ENCODE data around the gene TMEM184B. TPM values are rescaled to one million over a fixed set of nuclear protein-coding genes. Genes with fewer than 3 reads are reported as not detected.
A peak's percentile ranks its signal among the peaks of the same experiment; 100 is the strongest.

Gene TMEM184B
- polyA plus RNA-seq, 1 donor: 71.7 TPM

DNA sequence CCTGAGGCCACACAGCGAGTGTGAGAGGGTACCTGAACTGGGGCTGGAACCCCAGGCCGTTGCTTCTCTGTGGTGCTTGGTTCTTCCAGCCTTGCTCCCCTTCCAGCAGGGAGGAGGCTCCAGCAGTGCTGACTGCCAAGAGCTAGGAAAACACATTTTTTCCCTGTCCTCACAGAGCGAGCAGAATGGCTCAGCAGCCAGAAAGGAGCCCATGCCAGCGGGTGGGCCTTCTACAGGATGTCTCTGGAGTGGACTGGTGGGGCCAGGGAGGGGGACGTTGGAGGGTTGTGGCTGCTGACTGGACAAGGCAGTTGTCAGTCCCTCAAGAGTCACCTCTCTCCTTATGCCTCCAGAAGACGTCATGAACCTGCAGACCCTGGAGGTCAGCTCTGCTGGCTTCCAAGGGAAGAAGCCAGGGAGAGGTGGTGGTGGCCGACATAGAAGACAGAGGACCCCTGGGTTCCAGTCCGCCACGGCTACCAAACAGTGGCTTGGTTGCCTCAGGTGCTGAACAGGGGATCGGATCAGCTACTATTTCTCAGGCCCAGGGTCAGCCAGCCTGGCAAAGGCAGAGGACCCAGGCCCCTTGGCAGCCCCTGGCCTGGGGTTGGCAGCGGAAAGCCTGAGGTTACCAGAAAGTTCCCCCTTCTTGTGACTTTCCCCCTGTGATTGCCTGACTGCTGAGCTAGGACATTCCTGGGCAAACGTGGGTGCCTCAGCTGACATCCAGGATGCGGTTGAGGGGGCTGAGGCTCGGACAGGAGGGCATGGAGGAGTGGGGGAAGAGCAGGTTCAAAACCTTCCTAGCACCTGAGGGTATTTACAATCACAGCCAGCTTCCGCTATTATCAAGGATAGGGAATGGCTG lies 67.3 kb downstream of the TMEM184B start:
- DNase-seq (ENCODE audit: low read depth): peak; percentile 73

DNA sequence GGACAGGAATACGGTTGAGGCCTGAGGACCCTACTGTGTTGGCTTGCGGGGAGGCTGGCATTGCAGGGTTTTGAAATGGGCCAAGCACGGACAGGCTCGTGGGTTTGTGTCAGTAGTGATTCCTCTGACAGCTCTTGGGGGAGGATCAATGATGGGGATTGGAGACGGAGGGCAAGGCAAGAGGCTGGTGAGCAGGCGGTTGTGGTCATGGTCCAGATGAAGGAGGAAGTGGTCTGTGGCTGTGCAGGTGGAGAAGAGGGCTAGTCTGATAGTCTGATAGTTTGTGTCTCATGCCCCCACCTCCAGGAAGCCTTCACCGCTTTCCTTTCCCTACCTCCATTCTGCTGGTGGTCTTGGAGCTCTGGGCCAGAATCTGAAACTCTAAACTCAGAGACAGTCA lies 68.0 kb downstream of the TMEM184B start:
- DNase-seq (ENCODE audit: low read depth): no peak

DNA sequence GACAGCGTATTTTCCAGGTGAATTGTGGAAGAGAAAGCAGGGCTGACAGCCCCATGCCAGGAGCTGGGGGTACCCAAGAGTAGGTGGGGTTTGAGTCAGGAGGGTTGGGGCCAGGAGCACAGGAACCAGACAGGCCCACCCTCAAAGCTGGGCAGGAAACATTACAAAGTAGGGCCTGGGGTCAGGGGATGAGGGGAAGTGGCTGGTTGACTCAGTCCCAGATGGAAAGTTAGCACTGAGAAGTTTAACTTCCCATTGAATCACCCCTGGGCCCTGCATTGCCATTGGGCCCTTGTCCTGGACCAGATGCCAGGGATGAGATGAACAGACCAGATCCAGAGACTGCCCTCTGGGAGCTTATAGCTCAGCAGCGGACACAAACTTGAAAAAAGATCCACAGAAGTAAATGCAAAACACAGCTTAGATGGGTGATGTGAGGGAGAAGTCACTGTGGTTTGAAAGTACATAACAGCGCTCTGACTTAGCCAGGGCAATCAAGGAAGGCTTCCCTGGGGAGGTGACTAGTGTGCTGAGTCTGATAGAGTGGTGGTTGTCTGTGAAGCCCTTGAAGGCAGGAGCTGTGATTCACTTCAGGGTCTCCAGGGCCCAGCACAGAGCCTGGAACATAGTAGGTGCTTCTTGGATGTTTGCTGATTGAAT lies 68.8 kb downstream of the TMEM184B start:
- no peak for DNase-seq (ENCODE audit: low read depth)

DNA sequence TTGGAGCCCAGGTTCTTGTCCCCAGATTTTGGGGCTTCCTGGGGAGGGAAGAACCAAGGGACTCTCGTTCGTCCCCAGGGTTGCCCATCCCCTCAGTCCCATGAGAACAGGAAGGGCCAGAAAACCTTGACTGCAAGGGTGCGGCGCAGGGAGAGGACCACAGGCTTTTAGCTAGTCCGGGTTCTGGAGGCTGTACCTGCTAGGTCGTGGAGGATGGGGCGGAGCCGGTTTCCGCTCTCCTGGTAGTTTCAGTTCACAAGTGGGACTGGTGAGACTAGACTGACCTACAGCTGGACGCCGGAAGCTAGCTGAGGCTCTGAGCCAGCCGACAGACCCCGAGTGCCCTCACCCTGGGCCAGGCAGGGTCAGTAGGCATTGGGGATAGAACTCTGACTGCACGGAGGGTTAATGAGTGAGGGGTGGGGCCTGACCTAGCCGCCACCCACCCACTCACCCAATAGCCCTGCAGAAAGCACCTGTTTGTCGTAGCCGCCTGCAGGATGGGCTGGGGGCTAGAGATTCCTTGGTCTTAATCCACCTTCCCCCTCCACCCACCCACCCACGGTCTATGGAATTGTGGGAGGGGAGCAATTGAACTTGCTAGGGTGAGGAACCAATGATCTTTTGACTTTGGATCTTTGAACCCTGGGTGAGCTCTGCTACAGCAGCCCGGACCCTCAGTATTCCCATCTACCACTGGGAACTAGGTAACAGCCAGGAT lies 69.6 kb downstream of the TMEM184B start:
- no peak for DNase-seq (ENCODE audit: low read depth)

DNA sequence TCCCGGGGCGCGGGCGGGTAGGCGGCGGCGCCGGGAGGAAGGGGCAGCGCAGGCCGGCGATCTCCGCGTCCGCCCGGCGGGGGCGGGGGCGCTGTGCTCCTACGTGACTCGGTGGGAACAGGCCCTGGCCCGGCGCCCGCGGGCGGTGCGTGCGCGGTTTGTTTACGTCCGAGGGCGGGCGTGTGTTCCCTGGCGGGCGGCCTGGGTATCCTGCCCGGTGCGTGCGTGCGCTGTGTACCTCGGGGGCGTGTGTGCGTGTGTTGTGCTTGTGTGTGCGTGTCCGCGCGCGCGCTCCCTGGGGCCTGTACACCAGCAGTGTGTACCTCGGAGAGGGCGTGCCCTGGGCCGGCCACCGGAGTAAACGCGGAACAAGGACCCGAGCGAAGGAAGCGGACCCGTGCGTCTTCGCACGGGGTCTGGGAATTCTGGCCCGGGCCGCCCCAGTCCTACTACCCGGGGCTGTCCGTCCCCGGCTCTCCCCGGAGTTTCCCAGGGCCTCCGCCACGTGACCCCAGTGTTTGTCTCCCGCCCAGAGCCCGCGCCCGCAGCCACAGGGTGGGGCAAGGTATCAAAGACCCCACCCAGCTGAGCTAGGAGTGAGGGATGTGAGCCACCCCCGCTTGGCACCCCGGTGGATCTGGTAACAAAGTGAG lies 70.2 kb downstream of the TMEM184B start:
- DNase-seq (ENCODE audit: low read depth): peak; percentile 45

DNA sequence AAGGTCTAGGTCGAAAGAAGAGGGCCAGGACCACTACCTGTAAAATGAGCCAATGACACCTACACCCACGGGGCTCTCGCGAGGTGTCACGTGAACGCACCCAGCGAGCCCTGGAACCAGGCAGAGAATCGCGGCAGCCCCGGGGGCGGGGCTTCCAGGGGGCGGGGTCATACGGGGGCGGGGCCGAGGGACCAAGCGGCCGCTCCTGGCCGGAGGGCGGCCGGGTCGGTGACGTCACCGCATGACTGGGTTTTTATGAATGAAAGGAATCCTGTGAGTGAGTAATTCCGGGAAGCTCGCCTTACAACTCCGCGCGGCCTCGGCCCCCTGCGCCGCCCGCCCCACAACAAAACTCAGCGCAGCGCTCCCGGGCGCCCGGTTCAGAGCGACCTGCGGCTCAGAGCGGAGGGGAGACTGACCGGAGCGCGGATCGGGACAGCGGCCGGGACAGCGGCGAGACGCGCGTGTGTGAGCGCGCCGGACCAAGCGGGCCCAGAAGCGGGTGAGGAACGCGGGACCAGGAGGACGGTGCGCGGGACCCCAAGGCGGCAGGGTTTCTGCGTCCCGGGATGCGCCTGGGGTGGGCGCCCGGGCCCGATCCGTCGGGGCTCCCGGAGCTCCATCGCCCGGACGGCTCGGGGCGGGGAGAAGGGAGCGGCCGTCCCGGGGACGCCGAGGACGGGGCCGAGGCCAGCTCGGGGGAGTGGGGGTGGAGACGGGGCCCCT lies 70.9 kb downstream of the TMEM184B start, which contains the start of gene MAFF:
Gene MAFF, plus strand, starts transcription at position 284 of the 726 bp plus-strand sequence. CDS start 11,860 bp downstream, outside the sequence.
- DNase-seq (ENCODE audit: low read depth): peak; percentile 87

DNA sequence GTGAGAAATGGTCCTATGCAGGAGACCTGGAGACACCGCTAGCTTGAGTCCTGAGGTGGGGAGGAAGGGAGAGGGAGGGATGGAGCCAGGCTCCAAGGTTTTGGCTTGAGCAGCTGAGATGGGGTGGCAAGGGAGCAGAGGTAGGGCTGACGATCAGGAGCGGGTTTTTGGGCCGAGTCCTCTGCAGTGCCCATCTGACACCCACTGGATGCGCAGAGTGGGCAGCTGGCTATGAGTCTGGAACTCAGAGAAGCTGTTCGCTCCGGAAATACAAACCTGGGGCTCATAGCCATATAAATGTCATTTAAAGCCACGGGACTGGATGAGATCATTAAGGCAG lies 71.5 kb downstream of the TMEM184B start:
- no peak for DNase-seq (ENCODE audit: low read depth)

DNA sequence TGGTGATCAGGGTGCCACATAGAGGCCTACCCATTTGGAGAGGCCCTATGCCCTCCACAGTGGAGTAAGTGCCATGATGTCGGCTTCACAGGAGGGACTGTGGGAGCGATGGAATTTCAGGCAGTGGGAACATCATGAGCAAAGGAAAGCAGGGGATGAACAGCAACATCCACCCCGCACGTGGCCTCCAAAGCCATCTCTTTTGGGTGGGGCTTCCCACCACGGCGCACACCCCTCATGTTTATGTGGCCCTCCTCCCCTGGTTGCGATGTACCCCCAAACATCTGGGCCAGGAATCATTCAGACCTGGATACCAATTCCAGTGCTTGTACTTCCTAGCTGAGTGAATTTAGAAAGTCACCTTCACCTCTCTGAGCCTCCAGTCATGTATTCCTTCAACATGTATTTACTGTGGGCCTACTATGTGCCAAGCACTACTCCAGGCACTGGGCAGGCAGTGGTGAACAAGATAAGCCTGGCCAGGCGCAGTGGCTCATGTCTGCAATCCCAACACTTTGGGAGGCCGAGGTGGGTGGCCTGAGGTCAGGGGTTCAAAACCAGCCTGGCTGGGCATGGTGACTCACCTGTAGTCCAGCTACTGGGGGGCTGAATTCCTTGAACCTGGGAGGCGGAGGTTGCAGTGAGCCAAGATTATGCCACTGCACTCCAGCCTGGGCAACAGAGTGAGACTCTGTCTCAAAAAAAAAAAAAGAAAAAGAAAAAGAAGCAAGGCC lies 72.8 kb downstream of the TMEM184B start:
- DNase-seq (ENCODE audit: low read depth): no peak

DNA sequence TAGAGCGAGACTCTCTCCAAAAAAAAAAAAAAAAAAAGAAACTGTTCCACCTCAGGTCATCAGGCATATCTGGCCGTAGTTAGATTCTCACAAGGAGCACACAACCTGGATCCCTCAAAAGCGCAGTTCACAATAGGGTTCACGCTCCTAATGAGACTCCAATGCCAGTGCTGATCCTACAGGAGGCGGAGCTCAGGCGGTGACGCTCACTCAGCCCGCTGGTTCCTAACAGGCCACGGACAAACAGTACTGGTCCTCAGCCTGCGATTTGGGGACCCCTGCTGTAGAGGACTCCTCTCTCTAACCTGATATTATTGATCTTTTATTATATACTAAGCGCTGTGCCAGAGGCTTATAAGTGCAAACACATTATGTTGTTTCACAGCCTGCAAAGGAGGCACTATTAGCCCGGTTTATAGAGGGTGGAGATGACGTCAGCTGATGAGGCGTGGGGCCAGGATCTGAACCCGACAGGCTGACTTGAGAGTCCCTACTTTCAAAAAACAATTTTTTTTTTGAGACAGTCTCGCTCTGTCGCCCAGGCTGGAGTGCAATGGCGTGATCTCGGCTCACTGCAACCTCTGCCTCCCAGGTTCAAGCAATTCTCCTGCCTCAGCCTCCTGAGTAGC lies 75.9 kb downstream of the TMEM184B start:
- DNase-seq (ENCODE audit: low read depth): no peak

DNA sequence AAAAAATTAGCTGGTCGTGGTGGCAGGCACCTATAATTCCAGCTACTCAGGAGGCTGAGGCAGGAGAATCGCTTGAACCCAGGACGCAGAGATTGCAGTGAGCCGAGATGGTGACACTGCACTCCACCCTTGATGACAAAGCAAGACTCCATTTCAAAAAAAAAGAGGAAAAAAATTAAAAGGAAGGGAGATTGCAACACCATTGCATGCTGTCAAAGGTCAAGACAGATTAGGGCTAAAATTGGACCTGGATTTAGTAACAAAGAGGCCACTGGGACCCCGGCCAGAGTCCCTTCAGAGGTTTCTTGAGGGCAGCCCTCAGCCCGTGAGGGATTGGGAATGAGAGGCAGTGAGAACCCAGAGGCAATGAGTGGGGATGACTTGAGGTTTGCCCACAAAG lies 79.2 kb downstream of the TMEM184B start:
- no peak for DNase-seq (ENCODE audit: low read depth)

DNA sequence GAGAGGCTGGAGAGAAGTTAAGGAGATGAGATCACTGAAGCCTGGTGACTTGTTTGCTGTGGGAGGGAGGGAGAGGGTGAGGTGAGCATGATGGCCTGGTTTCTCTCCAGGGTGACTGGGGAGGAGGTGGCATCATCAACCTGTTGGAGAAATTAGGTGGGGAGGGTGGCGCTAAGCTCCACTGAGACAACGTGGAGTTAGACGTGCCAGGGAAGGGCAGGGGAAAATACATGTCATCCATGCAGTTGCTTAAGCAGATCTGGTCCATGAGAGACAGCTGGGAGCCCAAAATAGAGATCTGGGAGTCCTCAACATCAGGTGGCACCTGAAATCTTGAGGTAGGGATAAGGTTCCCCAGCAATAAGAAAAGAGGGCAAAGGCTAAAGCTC lies 80.3 kb downstream of the TMEM184B start:
- no peak for DNase-seq (ENCODE audit: low read depth)

DNA sequence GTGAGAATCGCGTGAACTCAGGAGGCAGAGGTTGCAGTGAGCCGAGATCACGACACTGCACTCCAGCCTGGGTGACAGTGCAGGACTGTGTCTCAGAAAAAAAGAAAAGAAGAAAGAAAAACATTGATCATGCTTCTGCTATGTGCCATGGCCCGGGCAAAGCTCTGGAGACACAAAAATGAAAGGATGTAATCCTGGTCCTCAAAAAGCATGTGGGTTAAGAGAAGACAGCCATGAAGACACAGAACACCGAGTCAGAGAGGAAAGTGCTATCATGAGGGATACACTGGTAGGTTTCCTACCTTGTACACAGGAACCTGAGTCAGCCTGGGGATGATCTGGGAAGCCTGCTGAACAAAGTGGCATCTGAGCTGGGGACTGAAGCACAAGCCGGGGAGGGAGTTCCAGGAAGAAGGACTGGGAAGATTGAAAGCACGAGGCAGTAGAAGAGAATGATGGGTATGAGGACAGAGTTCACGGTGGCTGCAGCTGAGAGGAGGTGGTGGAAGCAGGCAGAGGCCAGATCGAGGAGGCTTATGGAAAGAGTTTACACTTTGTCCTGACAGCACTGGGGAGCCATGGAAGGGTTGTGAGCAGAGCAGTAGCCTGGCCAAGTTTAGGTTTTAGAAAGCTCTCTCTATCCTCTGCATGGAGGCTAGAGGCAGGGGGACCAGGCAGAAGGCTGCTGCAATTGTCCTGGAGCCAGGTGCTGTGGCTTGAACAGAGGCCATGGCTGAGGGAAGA lies 80.9 kb downstream of the TMEM184B start:
- no peak for DNase-seq (ENCODE audit: low read depth)

DNA sequence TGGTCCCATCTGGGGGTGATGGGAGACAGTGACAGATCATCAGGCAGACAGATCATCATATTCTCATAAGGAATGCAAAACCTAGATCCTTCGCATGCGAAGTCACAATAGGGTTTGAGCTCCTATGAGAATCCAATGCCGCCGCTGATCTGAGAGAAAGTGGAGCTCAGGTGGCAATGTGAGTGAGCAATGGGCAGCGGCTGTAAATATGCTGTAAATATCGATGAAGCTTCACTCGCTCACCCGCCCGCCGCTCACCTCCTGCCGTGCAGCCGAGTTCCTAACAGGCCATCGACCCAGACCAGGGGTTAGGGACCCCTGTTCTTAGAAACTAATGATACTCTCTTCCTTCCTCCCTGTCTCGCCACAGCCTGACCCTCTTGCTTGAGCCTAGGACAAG lies 81.8 kb downstream of the TMEM184B start:
- DNase-seq (ENCODE audit: low read depth): no peak

DNA sequence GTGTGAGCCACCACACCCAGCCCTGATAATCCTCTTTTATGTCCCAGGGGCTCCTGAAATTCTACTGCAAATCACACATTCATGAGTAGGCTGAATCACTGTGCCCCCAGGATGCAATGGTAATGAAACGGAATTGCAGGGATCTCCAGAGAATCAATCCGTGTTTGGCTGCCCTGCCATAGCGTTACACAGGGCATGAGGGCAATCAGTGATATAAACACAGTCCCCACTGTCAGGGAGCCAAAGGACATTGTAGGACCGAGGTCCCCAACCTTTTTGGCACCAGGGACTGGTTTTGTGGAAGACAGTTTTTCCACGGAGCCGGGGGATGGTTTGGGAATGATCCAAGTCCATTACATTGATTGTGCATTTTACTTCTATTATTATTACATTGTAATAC lies 82.2 kb downstream of the TMEM184B start:
- no peak for DNase-seq (ENCODE audit: low read depth)

DNA sequence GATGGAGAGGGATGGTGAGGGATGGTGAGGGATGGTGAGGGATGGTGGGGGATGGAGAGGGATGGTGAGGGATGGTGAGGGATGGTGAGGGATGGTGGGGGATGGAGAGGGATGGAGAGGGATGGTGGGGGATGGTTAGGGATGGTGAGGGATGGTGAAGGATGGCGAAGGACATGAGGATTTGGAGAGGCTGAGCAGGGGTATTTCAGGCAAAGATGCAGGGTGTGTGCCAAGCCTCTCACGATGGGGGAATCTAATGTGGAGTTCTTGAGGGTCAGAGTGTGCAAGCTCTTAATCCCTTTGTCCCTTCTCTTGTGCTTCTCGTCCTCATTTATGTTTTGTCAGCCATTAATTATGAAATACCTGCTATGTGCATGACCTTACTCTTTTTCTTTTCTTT lies 83.7 kb downstream of the TMEM184B start:
- DNase-seq (ENCODE audit: low read depth): no peak

DNA sequence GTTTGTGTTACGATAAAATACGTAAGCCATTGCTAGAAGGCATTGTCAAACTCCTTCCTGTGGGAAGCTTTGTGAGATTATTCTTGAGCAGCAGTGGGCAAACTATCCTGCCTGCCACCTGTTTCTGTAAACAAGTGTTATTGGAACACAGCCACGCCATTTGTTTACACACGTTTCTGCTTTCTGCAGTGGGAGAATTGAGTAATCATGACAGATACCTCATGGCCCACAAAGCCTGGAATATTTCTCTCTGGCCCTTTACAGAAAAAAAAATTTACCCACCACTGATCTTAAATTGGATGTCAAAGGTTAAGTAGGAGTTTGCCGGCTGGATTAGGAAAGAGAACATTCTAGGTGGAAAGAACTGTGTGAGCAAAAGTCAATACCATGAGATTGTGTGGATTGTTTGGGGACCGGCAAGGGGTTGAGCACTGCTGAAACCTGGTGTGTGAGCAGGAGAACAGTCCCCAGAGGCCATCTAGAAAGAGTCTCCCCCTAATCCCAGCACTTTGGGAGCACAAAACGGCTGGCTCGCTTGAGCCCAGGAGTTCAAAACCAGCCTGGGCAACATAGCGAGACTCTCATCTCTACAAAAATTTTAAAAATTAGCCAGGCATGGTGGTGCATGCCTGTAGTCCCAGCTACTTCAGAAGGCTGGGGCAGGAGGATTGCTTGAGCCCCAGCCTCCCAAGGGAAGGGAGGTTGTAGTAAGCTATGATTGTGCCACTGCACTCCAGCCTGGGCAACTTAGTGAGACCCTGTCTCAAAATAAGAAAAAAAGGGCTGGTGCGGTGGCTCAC lies 85.2 kb downstream of the TMEM184B start:
- no peak for DNase-seq (ENCODE audit: low read depth)

DNA sequence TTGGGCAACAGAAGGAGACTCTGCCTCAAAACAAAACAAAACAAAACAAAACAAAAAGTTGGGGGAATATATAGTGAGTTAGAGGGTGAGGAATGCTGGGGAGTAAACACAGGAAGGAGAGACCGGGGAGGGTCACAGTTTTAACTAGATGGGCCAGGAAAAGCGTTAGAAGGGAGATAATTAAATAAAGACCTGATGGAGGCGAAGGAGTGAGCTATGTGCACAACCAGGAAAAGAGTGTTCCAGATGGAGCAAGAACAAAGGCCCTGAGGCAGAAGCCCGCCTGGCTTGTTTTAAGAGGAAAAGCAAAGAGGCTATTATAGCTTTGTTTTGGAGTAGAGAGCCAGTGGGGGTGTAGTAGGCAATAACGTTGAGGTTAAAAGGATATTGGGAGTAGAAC lies 86.4 kb downstream of the TMEM184B start:
- DNase-seq (ENCODE audit: low read depth): no peak

DNA sequence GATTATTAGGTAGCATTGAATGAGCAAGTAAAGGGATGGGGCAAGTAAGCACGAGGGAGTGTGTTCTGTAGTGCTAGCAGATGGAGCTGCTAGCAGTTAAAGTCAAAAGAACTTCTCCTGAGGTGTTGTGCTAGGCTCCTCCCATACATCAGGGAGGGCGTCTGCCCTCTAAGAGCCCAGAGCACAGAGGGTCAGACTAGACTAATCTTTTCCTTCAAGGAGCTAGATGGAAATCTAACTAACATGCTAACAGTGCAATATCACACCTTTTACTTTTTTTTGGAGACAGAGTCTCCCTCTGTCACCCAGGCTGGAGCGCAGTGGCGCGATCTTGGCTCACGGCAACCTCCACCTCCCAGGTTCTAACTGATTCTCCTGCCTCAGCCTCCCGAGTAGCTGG lies 88.0 kb downstream of the TMEM184B start:
- DNase-seq (ENCODE audit: low read depth): no peak
